IMR-90 (cell line): ENCODE results near the gene MTX2. TPM values are rescaled to one million over a fixed set of nuclear protein-coding genes. Genes with fewer than 3 reads are reported as not detected.

Experiments
- ATAC-seq: fragments of 200-7000 bp; cut with Tn5 transposase; 2 replicates; pipeline ENCODE4 v1.9.1; 2020; ENCODE audit warnings: low read depth, mild to moderate bottlenecking, moderate library complexity
- BruUV-seq: library from RNA; stranded (reverse); fragments of 400-500 nt; replicated peaks from 2 replicates; lab custom pipeline; 2021; lab: Mats Ljungman, UMichigan
- CTCF ChIA-PET: fragments of 300-600 bp; formaldehyde crosslinking; extraction: SDS; loops from one replicate; lab custom pipeline; 2021; ENCODE audit warnings: antibody characterized with exemption; lab: Yijun Ruan, JAX
- POLR2A ChIA-PET: fragments of 300-600 bp; sonication (Branson Sonifier 250); formaldehyde crosslinking; loops from one replicate; lab custom pipeline; 2022; ENCODE audit warnings: antibody characterized with exemption; ENCODE audit not compliant: unreplicated experiment; lab: Charles Lee
- DNase-seq: peaks from one replicate; pipeline ENCODE4 v3.0.0; 2013
- H2AFZ ChIP-seq: replicated peaks from 2 replicates; pipeline ENCODE3; 2013; ENCODE audit warnings: low read length, mild to moderate bottlenecking; ENCODE audit not compliant: poor library complexity
- H2AK5ac ChIP-seq: 2 replicates; pipeline ENCODE4 v1.6.1; 2013; ENCODE audit warnings: low read depth, low read length, inconsistent platforms
- H2AK9ac ChIP-seq: replicated peaks from 2 replicates; pipeline ENCODE3; 2013; ENCODE audit warnings: mild to moderate bottlenecking, low read depth, low read length, moderate library complexity; ENCODE audit not compliant: poor library complexity
- H2BK120ac ChIP-seq: 2 replicates; pipeline ENCODE4 v1.6.1; 2013; ENCODE audit warnings: low read depth, low read length, inconsistent platforms
- H2BK15ac ChIP-seq: 3 replicates; pipeline ENCODE4 v1.6.1; 2013; ENCODE audit warnings: low read depth, low read length, inconsistent platforms
- H2BK20ac ChIP-seq: 2 replicates; pipeline ENCODE4 v1.6.1; 2013; ENCODE audit warnings: low read depth, mild to moderate bottlenecking, inconsistent platforms, low read length, moderate library complexity
- H2BK5ac ChIP-seq: 2 replicates; pipeline ENCODE4 v1.6.1; 2013; ENCODE audit warnings: mild to moderate bottlenecking, low read depth, low read length, inconsistent platforms; ENCODE audit not compliant: poor library complexity, severe bottlenecking
- H3K14ac ChIP-seq: replicated peaks from 2 replicates; pipeline ENCODE4 v1.6.1; 2013; ENCODE audit warnings: low read depth, low read length, inconsistent platforms
- H3K18ac ChIP-seq: 2 replicates; pipeline ENCODE4 v1.6.1; 2013; ENCODE audit warnings: low read depth, low read length, control low read depth
- H3K23ac ChIP-seq: 2 replicates; pipeline ENCODE4 v1.6.1; 2013; ENCODE audit warnings: low read depth, low read length, inconsistent platforms
- H3K27ac ChIP-seq: 2 replicates; pipeline ENCODE4 v1.5.1; 2013; ENCODE audit warnings: mild to moderate bottlenecking, control low read depth, low read length; ENCODE audit not compliant: insufficient read depth
- H3K27me3 ChIP-seq: 2 replicates; pipeline ENCODE4 v1.6.1; 2013; ENCODE audit warnings: low read length; ENCODE audit not compliant: control insufficient read depth, insufficient read depth
- H3K36me3 ChIP-seq: 2 replicates; pipeline ENCODE4 v1.6.1; 2013; ENCODE audit warnings: low read length, mixed read lengths; ENCODE audit not compliant: control insufficient read depth, insufficient read depth
- H3K4ac ChIP-seq: 2 replicates; pipeline ENCODE4 v1.6.1; 2013; ENCODE audit warnings: low read depth, low read length, inconsistent platforms
- H3K4me1 ChIP-seq: 2 replicates; pipeline ENCODE4 v1.6.1; 2013; ENCODE audit warnings: low read length, mixed read lengths; ENCODE audit not compliant: control insufficient read depth, insufficient read depth
- H3K4me2 ChIP-seq: 2 replicates; pipeline ENCODE4 v1.6.1; 2013; ENCODE audit warnings: low read depth, mild to moderate bottlenecking, control low read depth, low read length, moderate library complexity
- H3K4me3 ChIP-seq: 2 replicates; pipeline ENCODE4 v1.5.1; 2013; ENCODE audit warnings: low read depth, mild to moderate bottlenecking, control low read depth, low read length, moderate library complexity; ENCODE audit not compliant: insufficient read depth
- H3K56ac ChIP-seq: 2 replicates; pipeline ENCODE4 v1.6.1; 2013; ENCODE audit warnings: low read length, inconsistent platforms; ENCODE audit not compliant: insufficient read depth; ENCODE audit errors: extremely low read depth
- H3K79me1 ChIP-seq, 2 experiments: 2 replicates each; pipeline ENCODE4 v1.6.1; 2013; ENCODE audit warnings: low read length in 2 of 2, inconsistent platforms in 1 of 2, low read depth in 1 of 2
- H3K9ac ChIP-seq: 2 replicates; pipeline ENCODE4 v1.6.1; 2013; ENCODE audit warnings: low read depth, low read length, control low read depth
- H3K9me1 ChIP-seq: 2 replicates; pipeline ENCODE4 v1.6.1; 2013; ENCODE audit warnings: low read length, inconsistent platforms; ENCODE audit not compliant: insufficient read depth
- H3K9me3 ChIP-seq: 2 replicates; pipeline ENCODE4 v1.6.1; 2013; ENCODE audit warnings: low read length; ENCODE audit not compliant: control insufficient read depth, insufficient read depth
- H4K20me1 ChIP-seq: 2 replicates; pipeline ENCODE4 v1.6.1; 2013; ENCODE audit warnings: low read length, inconsistent platforms; ENCODE audit not compliant: insufficient read depth
- H4K5ac ChIP-seq: 2 replicates; pipeline ENCODE4 v1.6.1; 2013; ENCODE audit warnings: mild to moderate bottlenecking, low read depth, low read length, control low read depth
- H4K8ac ChIP-seq, 2 experiments: 2 replicates each; pipeline ENCODE4 v1.6.1; 2013; ENCODE audit warnings: low read depth in 2 of 2, low read length in 2 of 2, control low read depth in 1 of 2, inconsistent platforms in 1 of 2
- H4K91ac ChIP-seq: 2 replicates; pipeline ENCODE4 v1.6.1; 2013; ENCODE audit warnings: low read depth, low read length, inconsistent platforms; ENCODE audit not compliant: insufficient read depth
- BHLHE40 ChIP-seq: fragments of 150-350 bp; IDR thresholded peaks from 2 replicates; pipeline ENCODE4 v1.6.1; 2016; ENCODE audit warnings: mild to moderate bottlenecking, low read depth, low read length
- CEBPB ChIP-seq: IDR thresholded peaks from 2 replicates; pipeline ENCODE4 v1.6.1; 2012; ENCODE audit warnings: low read depth, low read length, improper control_type of control experiment
- CHD1 ChIP-seq: IDR thresholded peaks from 2 replicates; pipeline ENCODE4 v1.6.1; 2012; ENCODE audit warnings: low read depth, low read length, improper control_type of control experiment
- FOS ChIP-seq: fragments of 150-350 bp; IDR thresholded peaks from 2 replicates; pipeline ENCODE4 v1.6.1; 2016; ENCODE audit warnings: low read depth, low read length
- MAFK ChIP-seq: IDR thresholded peaks from 2 replicates; pipeline ENCODE4 v1.6.1; 2012; ENCODE audit warnings: low read depth, low read length, improper control_type of control experiment
- MAZ ChIP-seq: IDR thresholded peaks from 2 replicates; pipeline ENCODE4 v1.6.1; 2012; ENCODE audit warnings: low read depth, mild to moderate bottlenecking, low read length, improper control_type of control experiment, moderate library complexity, borderline replicate concordance
- MXI1 ChIP-seq: IDR thresholded peaks from 2 replicates; pipeline ENCODE4 v1.6.1; 2012; ENCODE audit warnings: low read depth, mild to moderate bottlenecking, low read length, moderate library complexity, borderline replicate concordance
- NFE2L2 ChIP-seq: fragments of 150-350 bp; IDR thresholded peaks from 2 replicates; pipeline ENCODE4 v1.6.1; 2016; ENCODE audit warnings: low read depth, mild to moderate bottlenecking, low read length
- POLR2A ChIP-seq: IDR thresholded peaks from 2 replicates; pipeline ENCODE4 v1.6.1; 2012; ENCODE audit warnings: mild to moderate bottlenecking, low read depth, low read length
- RAD21 ChIP-seq: IDR thresholded peaks from 2 replicates; pipeline ENCODE4 v1.6.1; 2012; ENCODE audit warnings: low read length, improper control_type of control experiment
- RCOR1 ChIP-seq: IDR thresholded peaks from 2 replicates; pipeline ENCODE4 v1.6.1; 2012; ENCODE audit warnings: mild to moderate bottlenecking, low read length, improper control_type of control experiment; ENCODE audit not compliant: insufficient replicate concordance
- RFX5 ChIP-seq: IDR thresholded peaks from 2 replicates; pipeline ENCODE4 v1.8.0; 2012; ENCODE audit warnings: low read depth, mild to moderate bottlenecking, low read length, moderate library complexity
- SMC3 ChIP-seq: fragments of 150-350 bp; IDR thresholded peaks from 2 replicates; pipeline ENCODE4 v1.6.1; 2016; ENCODE audit warnings: low read depth, mild to moderate bottlenecking, antibody characterized with exemption, low read length, moderate library complexity
- WGBS, 2 experiments: methylation state at CpG; one replicate each; pipeline versions ENCODE4 v1.1.5 to v1.1.7; 2013; ENCODE audit warnings: missing lambda C conversion rate in 2 of 2; ENCODE audit not compliant: insufficient read length in 1 of 2; ENCODE audit errors: extremely low coverage in 2 of 2; 5-methylcytosine and 5-hydroxymethylcytosine counted together
- dilution Hi-C: fragments of 300-500 bp; cut with HindIII; formaldehyde crosslinking; loops from one replicate; pipeline ENCODE4 v1.14.3; 2018; ENCODE audit warnings: low sequenced_read_pairs; ENCODE audit not compliant: unreplicated experiment
- in situ Hi-C: fragments of 300-500 bp; cut with MboI; formaldehyde crosslinking; loops from 3 replicates; pipeline ENCODE4 v1.14.3; 2019; ENCODE audit warnings: low sequenced_read_pairs, inconsistent platforms, mixed read lengths
- intact Hi-C: fragments of 100-400 bp; cut with micrococcal nuclease; formaldehyde crosslinking; loops from 2 replicates; pipeline ENCODE4 v1.10.0; 2022
- polyA plus RNA-seq, 3 experiments: library from polyadenylated mRNA; depleted of rRNA; stranded (reverse); fragments of >200 nt; gene quantifications; 2 replicates each; pipeline ENCODE4 v1.2.3, GENCODE V29; 2012; ENCODE audit warnings: low replicate concordance in 1 of 3
- total RNA-seq: library from RNA; depleted of rRNA; stranded (reverse); fragments of >200 nt; gene quantifications from 2 replicates; pipeline ENCODE4 v1.2.3, GENCODE V29; 2012
- TF ChIP-seq, protein P1 (sequence below): conservative IDR thresholded peaks from 2 replicates; pipeline ENCODE4 v1.5.1; 2012; ENCODE audit warnings: mild to moderate bottlenecking, low read depth, low read length, improper control_type of control experiment
- TF ChIP-seq, protein P2 (sequence below): fragments of 150-350 bp; IDR thresholded peaks from 2 replicates; pipeline ENCODE4 v1.6.1; 2016; ENCODE audit warnings: low read depth, mild to moderate bottlenecking, low read length, moderate library complexity, borderline replicate concordance
- TF ChIP-seq, protein P3 (sequence below): fragments of 150-350 bp; IDR thresholded peaks from 2 replicates; pipeline ENCODE4 v1.6.1; 2017; ENCODE audit warnings: mild to moderate bottlenecking, antibody characterized with exemption, low read length, low read depth

MTX2 gene
- total and polyA plus RNA-seq, 2 of the 4 experiments (the other 2 are of a cell fraction), result 24.9 to 37.8 TPM

DNA sequence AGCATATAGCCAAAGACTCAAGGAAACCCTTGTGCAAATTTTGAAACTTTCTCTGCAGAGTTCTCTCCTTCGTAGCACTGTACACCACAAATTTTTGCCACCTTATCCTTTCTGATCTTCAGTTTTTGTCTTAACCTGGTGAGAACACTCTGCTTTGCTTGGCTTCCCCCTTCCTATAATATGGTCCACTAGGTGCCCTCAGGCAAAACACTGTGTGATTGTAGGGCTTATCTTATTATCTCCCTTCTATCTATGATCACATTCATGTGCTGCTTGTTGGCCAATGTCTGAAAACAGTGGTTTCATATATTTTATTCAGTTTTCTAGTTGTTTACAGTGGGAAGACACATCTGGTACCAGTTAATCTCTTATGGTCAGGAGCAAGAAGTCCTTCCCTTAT is 111.1 kb downstream of the MTX2 start:
- no peaks in the 10 kb centered on the region for H3K36me3 ChIP-seq
- in situ Hi-C loops, result no loop called here
- H4K5ac ChIP-seq, result no peak overlapping the region
- no peak overlapping the region for H2BK20ac ChIP-seq
- ATAC-seq, result no peak
- no peak overlapping the region for H3K56ac ChIP-seq
- no TSS peak for BruUV-seq
- H3K4me1 ChIP-seq, result no peaks in the 10 kb centered on the region
- H2BK15ac ChIP-seq, result no peak overlapping the region
- H3K79me1 ChIP-seq, result no peaks in the 10 kb centered on the region
- H3K4ac ChIP-seq, result no peak overlapping the region
- POLR2A ChIA-PET, result no interaction called here
- no peak overlapping the region for H3K14ac ChIP-seq
- 43% methylated on average over 1 of the region's 1 CpG; no CpG with 5 or more reads in 1 of the 2 experiments for WGBS, 2 experiments
- H2AK9ac ChIP-seq, result no peak overlapping the region
- no peak overlapping the region for H2AK5ac ChIP-seq
- H4K20me1 ChIP-seq, result no peaks in the 10 kb centered on the region
- H2AFZ ChIP-seq, result no peak overlapping the region
- H2BK5ac ChIP-seq, result no peak overlapping the region
- no peak overlapping the region for H2BK120ac ChIP-seq
- no peaks in the 10 kb centered on the region for H3K9me1 ChIP-seq
- no peak overlapping the region for H4K91ac ChIP-seq
- TF ChIP-seq NFE2L2 (no peak), POLR2A (no peak), SMC3 (no peak), CHD1 (no peak), CEBPB (no peak), BHLHE40 (no peak), RFX5 (no peak), MAZ (no peak), MXI1 (no peak), FOS (no peak), MAFK (no peak), RAD21 (no peak), RCOR1 (no peak)
- TF ChIP-seq, protein P1, sequence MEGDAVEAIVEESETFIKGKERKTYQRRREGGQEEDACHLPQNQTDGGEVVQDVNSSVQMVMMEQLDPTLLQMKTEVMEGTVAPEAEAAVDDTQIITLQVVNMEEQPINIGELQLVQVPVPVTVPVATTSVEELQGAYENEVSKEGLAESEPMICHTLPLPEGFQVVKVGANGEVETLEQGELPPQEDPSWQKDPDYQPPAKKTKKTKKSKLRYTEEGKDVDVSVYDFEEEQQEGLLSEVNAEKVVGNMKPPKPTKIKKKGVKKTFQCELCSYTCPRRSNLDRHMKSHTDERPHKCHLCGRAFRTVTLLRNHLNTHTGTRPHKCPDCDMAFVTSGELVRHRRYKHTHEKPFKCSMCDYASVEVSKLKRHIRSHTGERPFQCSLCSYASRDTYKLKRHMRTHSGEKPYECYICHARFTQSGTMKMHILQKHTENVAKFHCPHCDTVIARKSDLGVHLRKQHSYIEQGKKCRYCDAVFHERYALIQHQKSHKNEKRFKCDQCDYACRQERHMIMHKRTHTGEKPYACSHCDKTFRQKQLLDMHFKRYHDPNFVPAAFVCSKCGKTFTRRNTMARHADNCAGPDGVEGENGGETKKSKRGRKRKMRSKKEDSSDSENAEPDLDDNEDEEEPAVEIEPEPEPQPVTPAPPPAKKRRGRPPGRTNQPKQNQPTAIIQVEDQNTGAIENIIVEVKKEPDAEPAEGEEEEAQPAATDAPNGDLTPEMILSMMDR, result no peak
- TF ChIP-seq, protein P2, sequence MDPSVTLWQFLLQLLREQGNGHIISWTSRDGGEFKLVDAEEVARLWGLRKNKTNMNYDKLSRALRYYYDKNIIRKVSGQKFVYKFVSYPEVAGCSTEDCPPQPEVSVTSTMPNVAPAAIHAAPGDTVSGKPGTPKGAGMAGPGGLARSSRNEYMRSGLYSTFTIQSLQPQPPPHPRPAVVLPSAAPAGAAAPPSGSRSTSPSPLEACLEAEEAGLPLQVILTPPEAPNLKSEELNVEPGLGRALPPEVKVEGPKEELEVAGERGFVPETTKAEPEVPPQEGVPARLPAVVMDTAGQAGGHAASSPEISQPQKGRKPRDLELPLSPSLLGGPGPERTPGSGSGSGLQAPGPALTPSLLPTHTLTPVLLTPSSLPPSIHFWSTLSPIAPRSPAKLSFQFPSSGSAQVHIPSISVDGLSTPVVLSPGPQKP, result no peak
- TF ChIP-seq, protein P3, sequence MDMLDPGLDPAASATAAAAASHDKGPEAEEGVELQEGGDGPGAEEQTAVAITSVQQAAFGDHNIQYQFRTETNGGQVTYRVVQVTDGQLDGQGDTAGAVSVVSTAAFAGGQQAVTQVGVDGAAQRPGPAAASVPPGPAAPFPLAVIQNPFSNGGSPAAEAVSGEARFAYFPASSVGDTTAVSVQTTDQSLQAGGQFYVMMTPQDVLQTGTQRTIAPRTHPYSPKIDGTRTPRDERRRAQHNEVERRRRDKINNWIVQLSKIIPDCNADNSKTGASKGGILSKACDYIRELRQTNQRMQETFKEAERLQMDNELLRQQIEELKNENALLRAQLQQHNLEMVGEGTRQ, result no peak
- H3K23ac ChIP-seq, result no peak overlapping the region
- no peak overlapping the region for H3K4me3 ChIP-seq
- H4K8ac ChIP-seq, result no peak overlapping the region
- CTCF ChIA-PET, result no interaction called here
- no peak overlapping the region for H3K27ac ChIP-seq
- no peaks in the 10 kb centered on the region for H3K9me3 ChIP-seq
- no peak overlapping the region for H3K9ac ChIP-seq
- no peak overlapping the region for H3K4me2 ChIP-seq
- DNase-seq, result no peak
- H3K27me3 ChIP-seq, result no peaks in the 10 kb centered on the region
- intact Hi-C loops, result loop anchor here (2.0 kb wide), 1 partner anchor 14 kb away; no protein-coding TSS in a partner anchor
- dilution Hi-C loops, result no loop called here
- H3K18ac ChIP-seq, result no peak overlapping the region
